ENCODE measurements around the gene UQCRH. TPM values are rescaled to one million over a fixed set of nuclear protein-coding genes. Genes with fewer than 3 reads are reported as not detected.

Gene UQCRH
- total RNA-seq, 1 experiment from 2014 or later, result 508 TPM

- H3K4me1 ChIP-seq (ENCODE audit: insufficient read depth, low read length), result no peaks in the 10 kb centered on the region; the same call in 1 of the 2 replicates
- no peak overlapping the region; the same call in 1 of the 2 replicates for H3K4ac ChIP-seq (ENCODE audit: low read depth, low read length)
- no peaks in the 10 kb centered on the region for H3K79me1 ChIP-seq (ENCODE audit: insufficient read depth, low read depth, low read length, poor library complexity, severe bottlenecking)
- H2BK5ac ChIP-seq (ENCODE audit: insufficient read length, low read length), result no peak overlapping the region
- no peaks in the 10 kb centered on the region for H3K79me2 ChIP-seq (ENCODE audit: insufficient read depth, low read length)
- H2BK12ac ChIP-seq (ENCODE audit: insufficient read length, low read depth, low read length), result no peak overlapping the region
- H4K20me1 ChIP-seq (ENCODE audit: control insufficient read depth, insufficient read depth, insufficient read length), result no peaks in the 10 kb centered on the region
- DNase-seq, result no peak
- H2BK120ac ChIP-seq (ENCODE audit: low read depth, low read length, poor library complexity, severe bottlenecking), result no peak overlapping the region
- no peak overlapping the region for H3K23ac ChIP-seq (ENCODE audit: insufficient read length, low read depth, low read length)
- no peak overlapping the region for H3K4me2 ChIP-seq (ENCODE audit: insufficient read depth, insufficient read length, low read length)
- Mint-ChIP-seq H3K4me1 (peaks cover 20 to 23% of the 10 kb centered on the region in 2 experiments), H3K27me3 (ENCODE audit: low read depth) (no peaks in the 10 kb centered on the region), H3K36me3 (ENCODE audit: insufficient read depth in 1 of 3, low read depth in 3 of 3) (peaks cover 18 to 50% (median 42%) of the 10 kb centered on the region in 3 experiments; a peak in 6 of 7 replicates), H3K4me3 (peak overlapping the region; percentile 89 to 96), H3K9me3 (peaks cover 0 to 3% of the 10 kb centered on the region in 2 experiments; a peak in 2 of 5 replicates), H3K27ac (peak overlapping the region in 2 of 3 experiments; percentile 100; a peak in 4 of 7 replicates)
- no peak overlapping the region for H2BK15ac ChIP-seq (ENCODE audit: low read depth, low read length)
- H3K27me3 ChIP-seq (ENCODE audit: insufficient read depth, low read length), result no peaks in the 10 kb centered on the region
- H2AK5ac ChIP-seq (ENCODE audit: insufficient read length, low read length), result no peak overlapping the region
- H3K27ac ChIP-seq (ENCODE audit: insufficient read length, low read depth, low read length), result no peak overlapping the region
- no peak overlapping the region for H4K8ac ChIP-seq (replicated peaks; ENCODE audit: insufficient read length, low read depth, low read length)
- no peak overlapping the region for H3K9ac ChIP-seq (ENCODE audit: extremely low read depth, insufficient read length, low read length)
- H3K18ac ChIP-seq (ENCODE audit: insufficient read length, low read depth, low read length), result no peak overlapping the region
- no peak overlapping the region for H4K91ac ChIP-seq (ENCODE audit: insufficient read length, low read depth, low read length)
- H3K9me3 ChIP-seq (ENCODE audit: control insufficient read depth, low read depth, low read length), result no peaks in the 10 kb centered on the region
- H3K14ac ChIP-seq (ENCODE audit: insufficient read depth, low read length), result no peak overlapping the region
- no peak overlapping the region for H3K56ac ChIP-seq (ENCODE audit: insufficient read length, low read depth, low read length)
- TF ChIP-seq CTCF (conservative IDR thresholded peaks at IDR 0.05), result peak; percentile 50
- H4K5ac ChIP-seq (ENCODE audit: insufficient read length, low read depth, low read length), result no peak overlapping the region
- no peak overlapping the region for H2AFZ ChIP-seq (ENCODE audit: low read length)
- whole genome bisulfite sequencing (ENCODE audit: extremely low coverage, insufficient read length, low lambda C conversion rate), result no CpG with 5 or more reads among the region's 6 CpGs
- no peak overlapping the region for H3T11ph ChIP-seq (ENCODE audit: low read length)
- H2BK20ac ChIP-seq (ENCODE audit: low read depth, low read length, poor library complexity, severe bottlenecking), result no peak overlapping the region
- H3K23me2 ChIP-seq (ENCODE audit: insufficient read length, low read depth, low read length, poor library complexity, severe bottlenecking), result peaks cover 5% of the 10 kb centered on the region
Measured at GRCh38 chr1:46342084-46342656, 38.7 kb downstream of the UQCRH start.
